Ammon's horn (tissue), 1 donor: ENCODE data around the gene MGRN1.

ENCODE experiments used
- DNase-seq: peaks from one replicate; pipeline ENCODE4 v3.0.0-alpha.2; 2016; ENCODE audit warnings: low spot score

MGRN1 gene

DNA sequence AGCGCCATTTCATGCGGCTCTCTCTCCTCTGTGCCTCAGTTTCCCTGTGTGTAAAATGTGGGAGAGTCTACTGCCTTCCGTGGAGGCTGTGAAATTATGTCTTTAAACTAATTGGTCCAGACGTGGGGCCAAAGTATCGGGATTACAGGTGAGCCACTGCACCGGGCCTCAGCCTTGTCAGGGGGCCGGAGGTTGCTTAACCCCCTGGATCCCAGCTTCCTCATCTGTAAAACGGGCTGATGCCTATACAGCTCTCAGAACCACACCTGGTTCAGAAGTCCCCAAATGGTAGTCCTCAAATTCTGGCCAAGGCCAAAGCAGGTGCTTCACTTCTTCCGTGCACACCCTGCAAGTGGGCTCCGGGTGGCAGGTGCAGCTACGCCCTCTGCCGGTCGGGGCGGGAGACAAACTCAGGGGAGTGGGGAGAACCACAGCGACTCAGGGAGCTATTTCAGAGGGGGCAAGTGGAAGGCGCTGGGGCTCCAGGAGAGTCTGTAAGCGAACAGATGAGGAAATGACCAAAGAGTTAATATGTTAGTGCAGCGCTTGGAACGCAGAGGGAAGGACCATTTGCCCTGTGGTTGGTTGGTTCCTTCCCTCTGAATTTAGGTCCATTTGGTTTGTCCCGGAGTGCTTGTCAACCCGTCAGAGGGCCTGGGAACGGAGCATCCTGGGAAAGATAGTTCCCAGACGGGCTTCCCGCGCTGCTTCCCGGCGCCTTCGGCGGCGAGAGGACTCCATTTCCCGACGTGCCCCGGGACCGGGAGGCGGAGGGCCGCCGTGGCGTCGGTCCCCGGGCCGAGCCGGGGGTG lies at the start of gene MGRN1:
MGRN1 (plus strand) TSS at position 812 of the 812 bp plus-strand sequence. CDS start 135 bp downstream, outside the sequence.
- DNase-seq, result peak; percentile 97

DNA sequence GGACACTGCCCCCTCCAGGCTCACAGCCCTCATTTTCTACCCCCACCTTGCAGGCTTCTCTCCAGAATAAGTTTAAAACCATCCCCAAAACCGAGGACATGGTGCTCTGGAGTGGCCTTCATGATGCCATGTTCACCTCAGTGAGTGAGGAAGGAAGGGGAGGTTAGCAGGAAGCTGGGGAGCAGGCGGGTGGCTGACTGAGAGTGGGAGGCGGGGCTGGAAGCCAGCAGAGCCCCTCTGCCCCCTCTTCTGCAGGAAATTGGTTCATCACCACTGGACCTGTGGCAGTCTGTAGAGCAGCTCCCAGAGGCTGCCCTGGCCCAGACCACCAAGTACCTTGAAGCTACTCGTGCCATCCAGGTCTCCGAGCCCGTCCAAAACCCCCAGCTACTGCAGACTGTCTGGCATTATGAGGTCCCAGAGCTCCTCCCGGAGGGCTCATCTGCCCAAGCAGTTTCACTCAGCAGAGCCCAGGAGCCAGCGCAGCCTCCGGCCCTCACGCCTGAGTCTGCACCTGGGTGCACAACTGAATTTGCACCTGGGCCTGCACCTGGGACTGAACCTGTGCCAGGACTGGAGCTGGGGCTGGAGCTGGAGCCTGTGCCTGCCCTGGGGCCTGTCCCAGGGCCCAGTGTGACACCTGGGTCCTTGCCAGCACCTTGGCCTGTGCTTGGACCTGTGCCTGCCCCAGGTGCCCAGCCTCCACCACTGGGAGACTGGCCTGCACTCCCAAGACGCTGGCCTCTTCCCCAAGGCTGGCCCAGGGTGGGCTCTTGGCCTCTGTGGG lies 49.5 kb upstream of the MGRN1 start:
- no peak for DNase-seq

DNA sequence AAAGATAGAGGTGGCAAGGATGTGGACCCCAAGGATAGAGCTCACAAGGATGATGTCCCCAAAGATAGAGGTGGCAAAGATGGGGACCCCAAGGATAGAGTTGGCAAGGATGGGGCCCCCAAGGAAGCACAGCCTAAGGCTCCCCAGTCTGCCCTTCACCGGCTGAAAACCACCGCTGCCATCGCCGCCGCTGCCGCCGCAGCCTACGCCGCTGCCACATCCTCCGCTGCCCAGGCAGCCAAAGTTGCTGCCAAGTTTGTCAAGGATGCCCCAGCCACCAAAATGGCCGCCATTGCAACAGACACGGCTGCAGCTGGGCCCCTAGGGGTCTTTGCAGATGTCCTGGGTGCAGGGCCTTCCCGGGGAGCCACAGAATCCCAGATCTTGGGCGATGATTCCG lies 48.6 kb upstream of the MGRN1 start:
- DNase-seq, result no peak

DNA sequence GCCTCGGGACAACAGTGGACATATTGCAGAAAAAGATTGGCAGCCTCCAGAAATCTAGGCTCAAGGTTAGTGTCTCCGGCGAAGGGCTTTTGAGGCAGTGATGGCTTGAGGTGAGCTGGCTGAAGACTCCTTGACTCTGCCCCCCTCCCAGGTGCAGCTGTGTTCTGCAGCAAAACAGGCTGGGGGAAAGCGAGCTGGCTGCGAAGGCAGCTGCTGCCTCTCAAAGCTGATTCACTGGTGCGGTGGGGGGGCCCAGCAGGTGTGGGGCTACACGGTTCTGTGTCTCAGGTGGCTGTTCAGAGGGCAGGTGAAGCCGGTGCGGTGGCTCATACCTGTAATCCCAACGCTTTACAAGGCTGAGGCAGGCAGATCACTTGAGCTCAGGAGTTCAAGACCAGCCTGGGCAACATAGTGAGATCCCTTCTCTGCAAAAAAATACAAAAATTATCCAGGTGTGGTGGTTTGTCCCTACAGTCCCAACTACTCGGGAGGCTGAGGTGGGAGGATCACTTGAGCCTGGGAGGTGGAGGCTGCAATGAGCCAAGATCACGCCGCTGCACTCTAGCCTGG lies 45.6 kb upstream of the MGRN1 start:
- no peak for DNase-seq

DNA sequence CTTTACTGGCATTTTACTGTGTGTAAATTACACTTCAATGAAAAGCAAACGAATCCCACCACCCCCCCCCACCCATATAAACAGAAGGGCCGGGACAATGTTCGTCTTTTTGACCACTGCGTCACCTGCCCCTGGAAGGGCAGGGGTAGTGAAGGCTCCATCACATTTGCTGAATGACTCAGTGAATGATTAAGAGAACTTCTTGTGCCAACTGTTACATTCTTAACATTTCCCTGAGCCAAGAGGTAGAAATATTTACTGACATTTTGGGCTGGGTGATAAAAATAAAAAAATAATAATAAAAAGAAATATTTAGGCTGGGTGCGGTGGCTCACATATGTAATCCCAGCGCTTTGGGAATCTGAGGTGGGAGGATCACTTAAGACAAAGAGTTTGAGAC lies 44.4 kb upstream of the MGRN1 start:
- no peak for DNase-seq

DNA sequence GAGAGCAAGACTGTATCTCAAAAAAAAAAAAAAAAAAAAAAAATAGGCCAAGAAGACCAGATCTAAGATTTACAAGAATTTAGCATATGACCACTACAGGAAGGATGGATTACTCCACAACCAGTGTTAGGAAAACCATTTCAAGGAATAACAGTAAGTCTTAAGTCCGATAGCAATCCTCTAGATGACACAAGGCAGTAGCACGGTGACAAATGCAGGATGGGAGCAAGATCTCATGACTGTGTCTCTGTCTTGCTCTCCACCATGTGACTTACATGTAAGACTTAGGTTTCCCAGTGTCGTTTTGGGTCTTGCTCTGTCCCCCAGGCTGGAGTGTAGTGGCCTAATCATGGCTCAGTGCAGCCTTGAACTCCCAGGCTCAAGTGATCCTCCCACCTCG lies 40.7 kb upstream of the MGRN1 start:
- no peak for DNase-seq

DNA sequence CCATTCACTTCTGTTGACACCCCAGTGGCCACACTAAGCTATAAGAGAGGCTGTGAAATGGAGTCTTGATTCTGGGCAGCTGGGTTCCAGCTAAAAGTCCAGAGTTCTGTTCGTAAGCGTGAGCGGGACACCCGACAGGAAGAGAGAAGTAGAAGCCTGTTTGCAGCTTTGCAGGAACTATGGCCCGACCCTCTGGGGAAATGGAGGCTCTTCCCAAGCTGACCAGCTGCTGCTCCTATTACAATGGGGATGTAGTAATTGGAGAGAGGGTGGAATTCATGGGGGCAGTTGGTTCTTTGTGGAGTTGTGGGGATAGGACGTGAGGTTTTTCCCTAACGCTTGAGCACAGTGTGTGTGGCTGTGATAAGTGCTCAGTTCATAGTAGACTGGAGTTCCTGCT lies 38.3 kb upstream of the MGRN1 start:
- DNase-seq, result no peak

DNA sequence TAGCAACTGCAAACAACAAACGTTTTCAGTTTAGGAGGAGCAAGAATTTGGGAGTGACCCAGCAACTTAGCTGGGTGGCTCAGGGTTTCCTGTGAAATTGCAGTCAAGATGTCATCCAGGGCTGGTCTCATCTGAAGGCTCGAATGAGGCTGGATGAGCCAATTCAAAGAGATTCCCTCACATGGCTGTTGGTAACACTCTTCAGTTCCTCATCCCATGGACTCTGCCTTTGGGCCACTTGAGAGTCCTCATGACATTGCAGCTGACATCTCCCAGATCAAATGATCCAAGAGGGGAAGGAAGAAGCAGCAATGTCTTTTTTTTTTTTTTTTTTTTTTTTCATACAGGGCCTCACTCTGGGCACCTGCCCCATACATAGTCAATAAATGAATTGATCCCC lies 36.2 kb upstream of the MGRN1 start:
- no peak for DNase-seq

DNA sequence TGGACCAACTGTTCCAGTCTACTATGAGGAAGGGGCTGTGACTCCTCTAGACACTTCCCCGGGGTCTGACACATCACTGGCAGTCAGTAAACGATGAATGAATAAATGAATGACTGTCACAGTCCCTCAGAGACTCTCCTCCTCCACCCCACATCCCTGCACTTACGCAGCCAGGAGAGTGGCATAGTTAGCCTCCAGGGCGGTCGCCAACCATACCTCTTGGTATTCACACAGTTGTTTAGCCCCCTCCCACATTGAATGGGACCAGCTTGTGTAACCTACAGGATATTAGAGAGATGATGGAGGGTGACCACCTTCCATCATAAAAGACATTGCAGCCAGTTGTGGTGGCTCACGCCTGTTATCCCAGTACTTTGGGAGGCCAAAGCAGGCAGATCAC lies 35.7 kb upstream of the MGRN1 start:
- DNase-seq, result no peak

DNA sequence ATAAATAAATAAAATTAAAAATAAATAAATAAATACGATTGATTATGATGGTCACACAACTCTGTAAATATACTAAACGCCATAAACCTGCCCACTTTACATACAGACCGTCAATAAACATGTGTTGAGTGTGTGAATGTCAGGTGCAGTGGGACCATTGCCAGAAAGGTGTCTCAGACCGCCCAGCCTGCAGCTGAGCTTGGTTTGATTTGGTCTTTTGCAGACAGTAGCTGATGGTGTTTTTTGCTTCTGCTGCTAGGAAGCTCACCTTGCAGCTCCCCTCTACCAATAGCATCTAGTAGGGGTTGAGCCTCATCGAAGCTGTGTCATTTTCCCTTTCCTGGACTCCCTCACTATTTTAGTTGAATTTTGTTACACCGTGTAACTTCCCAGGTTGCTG lies 33.4 kb upstream of the MGRN1 start:
- DNase-seq, result no peak

DNA sequence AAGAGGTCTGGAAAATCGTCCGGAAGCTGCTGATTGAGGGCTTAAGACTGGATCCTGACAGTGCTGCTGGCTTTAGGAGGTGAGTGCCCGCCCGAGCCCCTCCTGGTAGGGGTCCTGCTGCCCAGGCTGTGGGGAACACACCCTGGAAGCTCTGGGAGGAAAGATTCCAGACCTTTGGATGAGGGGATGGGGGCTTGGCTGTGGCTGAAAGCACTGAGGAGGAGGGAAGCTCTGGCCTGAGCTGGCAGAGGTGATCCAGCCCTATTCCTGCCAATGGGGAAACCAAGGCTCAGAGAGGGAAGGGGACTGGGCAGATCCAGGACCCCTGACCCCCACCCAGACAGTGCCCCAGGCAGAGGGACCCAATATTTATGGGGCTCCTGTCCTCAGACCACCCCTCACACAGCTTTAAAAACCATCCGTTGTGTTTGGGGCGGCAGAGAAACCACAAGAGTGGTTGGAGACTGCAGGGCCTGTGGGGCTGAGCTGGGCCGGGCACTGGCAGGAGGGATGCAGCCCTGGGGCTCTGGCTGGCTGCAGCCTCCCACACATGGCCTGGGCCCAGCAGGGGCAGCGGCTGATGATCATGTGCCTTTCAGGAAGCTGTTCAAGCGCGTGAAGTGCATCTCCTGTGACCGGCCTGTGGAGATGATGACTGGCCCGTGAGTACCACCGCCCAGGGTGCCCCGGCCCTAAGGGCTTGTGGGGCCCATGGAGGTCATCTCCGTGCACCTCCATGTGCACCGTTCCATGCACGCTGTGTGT lies 32.7 kb upstream of the MGRN1 start:
- no peak for DNase-seq

DNA sequence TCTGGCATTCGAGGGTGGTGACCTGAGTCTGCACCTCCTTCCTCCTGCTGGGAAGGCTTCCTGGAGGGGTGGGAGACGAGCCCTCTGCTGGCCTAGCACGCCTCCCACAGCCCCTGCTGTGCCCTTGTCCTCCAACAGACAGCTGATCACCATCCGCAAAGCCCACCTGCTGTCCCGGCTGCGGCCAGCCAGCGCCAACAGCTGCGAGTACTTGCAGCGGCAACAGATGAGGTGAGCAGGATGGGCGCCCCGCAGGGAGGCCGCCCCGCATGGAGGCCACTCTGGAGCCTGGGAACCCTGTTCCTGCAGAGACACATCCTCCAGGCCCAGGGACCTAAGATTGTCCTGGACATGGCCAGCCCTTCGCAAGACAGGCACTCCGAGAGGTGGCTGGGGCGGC lies 31.5 kb upstream of the MGRN1 start:
- DNase-seq, result no peak

DNA sequence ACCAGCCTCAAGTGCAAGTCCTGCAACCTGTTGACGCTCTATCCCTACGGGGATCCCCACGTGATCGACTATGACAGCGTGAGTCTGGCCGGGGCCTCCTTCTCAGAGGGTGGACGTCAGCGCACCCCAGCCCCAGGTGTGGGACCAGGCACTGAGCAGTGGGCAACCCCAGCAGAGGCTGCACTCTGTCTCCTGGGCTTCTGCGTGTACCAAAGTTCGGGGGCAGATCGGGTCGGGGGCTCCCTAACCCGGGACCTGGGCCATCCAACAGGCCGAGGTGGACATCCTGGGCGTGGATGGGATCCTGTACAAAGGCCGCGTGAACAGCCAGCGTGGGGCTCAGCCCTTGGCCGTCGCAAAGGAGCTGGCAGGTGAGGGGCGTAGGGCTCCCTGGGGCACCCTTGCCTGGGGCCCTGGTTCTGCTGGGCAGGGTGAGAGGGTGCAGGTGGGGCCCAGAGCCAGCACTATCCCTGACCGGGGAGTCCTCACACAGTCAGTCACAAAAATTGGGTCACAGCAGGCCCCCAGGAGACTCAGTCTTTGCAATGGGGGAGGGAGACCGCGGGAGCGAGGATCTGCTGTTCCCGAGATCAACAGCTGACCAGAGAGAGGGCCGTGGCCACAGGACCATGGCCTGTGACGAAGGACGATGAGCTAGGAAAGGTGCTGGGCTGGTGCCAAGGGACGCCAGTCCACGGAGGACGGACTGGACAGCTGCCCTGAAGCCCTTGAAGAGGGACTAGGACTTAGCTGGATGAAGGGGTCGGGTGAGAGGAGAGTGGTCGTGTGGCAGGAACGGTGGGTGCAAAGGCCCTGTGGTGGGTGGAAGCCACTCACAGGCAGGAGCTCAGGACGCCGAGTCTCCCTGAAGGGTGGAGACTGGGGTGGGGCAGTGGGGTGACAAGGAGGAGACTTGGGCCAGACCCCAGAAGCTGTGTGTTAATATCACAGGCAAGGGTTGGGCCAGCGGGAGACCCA lies 29.9 kb upstream of the MGRN1 start:
- no peak for DNase-seq

DNA sequence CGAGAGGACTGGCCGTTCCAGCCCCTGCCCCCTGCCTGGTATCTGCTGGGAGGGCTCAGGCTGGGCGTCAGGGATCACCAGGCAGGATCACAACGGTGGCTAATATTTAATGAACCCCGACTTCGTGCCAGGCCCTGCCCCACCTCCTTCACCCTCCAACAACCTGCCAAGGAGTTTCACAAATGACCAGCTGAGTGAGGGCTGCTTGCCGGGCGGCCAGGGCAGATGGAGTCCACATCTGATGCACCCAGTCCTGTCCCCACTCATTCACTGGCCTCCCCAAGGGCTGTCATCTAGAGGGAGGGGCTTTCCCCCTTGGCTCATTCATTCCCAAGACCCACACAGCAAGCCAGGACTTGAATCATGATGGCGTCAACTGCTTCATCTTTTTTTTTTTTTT lies 27.5 kb upstream of the MGRN1 start:
- no peak for DNase-seq

DNA sequence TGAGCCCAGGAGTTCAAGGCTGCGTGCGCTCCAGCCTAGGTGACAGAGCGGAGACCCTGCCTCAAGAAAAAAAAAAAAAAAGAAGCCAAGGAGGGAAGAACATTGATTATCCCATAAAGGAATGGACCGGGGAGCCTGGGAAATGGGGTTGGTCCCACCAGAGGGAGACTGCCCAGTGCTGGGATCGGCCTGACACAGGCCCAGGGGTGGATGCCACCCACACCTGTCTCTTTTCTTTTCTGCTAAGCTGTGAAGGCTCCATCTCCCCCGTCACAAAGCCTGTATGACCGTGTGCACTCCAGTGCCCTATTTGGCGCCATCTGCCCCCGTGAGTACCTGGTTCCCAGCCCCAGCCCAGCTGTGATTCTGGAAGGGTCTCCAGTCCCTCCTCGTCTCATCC lies 25.6 kb upstream of the MGRN1 start:
- no peak for DNase-seq

DNA sequence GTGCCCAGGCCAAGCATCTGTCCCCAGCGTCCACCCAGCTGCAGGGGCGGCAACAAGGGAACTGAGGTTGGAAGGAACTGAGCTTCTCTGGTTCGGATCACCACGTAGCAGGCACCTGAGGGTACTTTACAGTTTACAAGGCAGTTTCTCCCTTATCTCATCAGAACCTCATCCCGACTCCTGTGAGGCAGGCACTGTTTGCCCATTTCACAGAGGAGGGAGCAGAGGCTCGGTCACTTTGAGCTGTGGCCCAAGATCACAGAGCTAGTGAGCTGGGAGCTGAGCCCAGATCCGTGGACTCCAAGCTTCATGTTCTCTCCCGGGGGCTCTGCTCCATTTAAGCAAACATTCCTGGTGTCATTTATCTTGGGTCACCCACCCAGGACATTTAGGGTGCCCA lies 25.1 kb upstream of the MGRN1 start:
- no peak for DNase-seq

DNA sequence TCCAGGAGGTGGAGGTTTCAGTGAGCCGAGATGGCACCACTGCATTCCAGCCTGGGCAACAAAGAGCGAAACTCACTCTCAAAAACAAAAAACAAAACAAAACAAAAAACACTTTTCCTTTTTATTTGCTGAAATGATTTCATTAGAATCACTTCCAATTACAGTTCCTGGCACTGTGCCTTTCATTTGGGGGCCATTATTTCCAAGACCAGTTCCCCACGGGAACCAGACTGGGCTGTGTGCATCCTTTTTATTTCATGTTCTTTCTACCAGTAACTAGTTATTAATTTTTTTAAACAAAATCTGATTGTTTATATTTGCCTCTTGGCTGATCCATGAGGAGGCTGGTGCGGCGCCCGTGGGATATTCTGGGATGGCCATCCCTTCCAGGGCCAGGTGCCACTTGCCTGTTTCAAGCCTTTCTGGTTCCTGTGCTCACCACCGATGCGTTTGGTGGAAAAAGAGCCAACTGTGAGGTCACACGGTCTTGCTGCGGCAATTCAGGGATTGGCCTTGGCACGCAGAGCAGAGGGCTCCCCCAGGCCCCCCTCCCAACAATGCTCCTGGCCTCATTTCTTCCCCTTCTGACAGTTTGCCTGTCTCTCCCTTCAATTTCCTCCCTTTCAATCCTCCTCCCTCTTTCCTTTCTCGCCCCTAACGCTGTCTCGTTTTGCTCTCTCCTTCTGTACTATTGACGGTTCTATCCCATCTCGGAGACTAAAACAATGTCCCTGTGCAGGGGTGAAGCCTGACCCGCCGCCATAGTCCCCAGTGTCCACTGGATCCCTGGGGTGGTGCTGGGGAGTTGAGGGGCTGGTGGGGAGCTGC lies 23.4 kb upstream of the MGRN1 start:
- peak; percentile 57 for DNase-seq

DNA sequence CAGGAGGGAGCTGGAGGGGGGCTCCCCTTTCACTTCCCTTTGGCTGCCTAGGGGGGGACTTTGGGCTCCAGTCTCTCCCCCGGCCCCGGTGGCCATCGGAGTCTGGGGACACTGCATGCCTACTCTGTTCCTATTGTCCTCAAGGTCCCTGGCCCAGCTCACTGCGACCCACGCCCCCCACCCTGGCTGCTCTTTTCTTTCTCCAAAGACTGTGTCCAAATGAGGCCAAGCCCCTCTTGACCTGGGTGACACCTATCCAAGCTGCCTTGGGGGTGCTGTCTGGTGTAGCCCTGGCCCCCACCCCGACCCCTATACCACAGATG lies 22.8 kb upstream of the MGRN1 start:
- DNase-seq, result no peak

DNA sequence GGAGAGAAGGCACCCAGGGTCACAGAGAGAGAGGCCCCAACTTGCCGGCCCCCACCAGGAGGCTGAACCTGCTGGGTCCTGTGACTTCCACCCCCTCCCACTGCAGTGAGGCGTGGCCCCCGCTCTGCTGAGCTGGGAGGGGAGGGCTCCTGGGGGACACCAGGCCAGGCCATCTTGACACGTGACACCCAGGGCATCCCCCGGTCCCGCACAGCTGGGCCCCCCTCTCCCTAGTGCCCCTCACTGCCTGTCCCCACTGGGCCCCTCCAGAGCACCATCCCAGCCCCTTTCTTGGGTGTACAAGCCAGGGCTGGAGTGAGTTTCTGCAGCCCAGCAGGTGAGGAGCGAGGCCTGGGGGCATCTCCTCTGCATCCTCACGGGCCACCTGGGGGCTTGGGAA lies 22.3 kb upstream of the MGRN1 start:
- no peak for DNase-seq

DNA sequence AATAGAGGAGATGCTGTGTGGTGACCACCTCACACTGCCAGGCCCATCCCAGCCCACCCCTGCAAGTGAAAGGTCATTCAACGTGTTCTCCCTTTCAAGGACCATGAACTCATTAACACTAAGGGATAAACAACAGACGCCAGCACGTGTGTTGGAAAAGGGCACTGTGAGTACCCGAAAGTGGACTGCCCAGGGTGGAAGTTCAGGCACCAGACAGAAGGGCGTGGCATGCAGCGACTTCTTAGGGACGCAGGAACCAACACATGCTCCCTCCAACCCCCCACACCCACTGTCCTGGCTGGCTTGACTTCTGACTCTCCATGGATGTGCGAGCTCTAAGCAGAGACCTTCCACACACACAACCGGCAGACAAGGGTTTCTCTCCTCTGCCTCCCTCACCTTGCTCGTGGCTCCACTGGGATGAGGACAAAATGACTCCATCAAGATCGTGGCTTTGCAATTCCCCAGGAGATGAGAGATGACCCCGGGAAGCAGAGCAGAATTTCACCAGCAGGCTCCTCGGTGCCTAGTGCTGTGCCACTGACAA lies 20.9 kb upstream of the MGRN1 start:
- no peak for DNase-seq
